H9 (cell line): ENCODE data around the gene CCDC148. TPM values are rescaled to one million over a fixed set of nuclear protein-coding genes. Genes with fewer than 3 reads are reported as not detected.

Source experiments
- DNase-seq: peaks from one replicate; pipeline ENCODE4 v3.0.0-alpha.2; 2017
- H2AFZ ChIP-seq: one replicate; pipeline ENCODE4 v1.6.1; 2013; ENCODE audit warnings: mild to moderate bottlenecking, low read length, control low read depth, moderate library complexity
- H2AK5ac ChIP-seq: 2 replicates; pipeline ENCODE4 v1.6.1; 2013; ENCODE audit warnings: low read length, control low read depth, mixed read lengths; ENCODE audit not compliant: insufficient read length
- H2BK120ac ChIP-seq: one replicate; pipeline ENCODE4 v1.6.1; 2013; ENCODE audit warnings: low read depth, mild to moderate bottlenecking, low read length, control low read depth, inconsistent platforms; ENCODE audit not compliant: poor library complexity, severe bottlenecking
- H2BK12ac ChIP-seq: 2 replicates; pipeline ENCODE4 v1.6.1; 2013; ENCODE audit warnings: low read length, control low read depth, mixed read lengths, low read depth; ENCODE audit not compliant: insufficient read length
- H2BK15ac ChIP-seq: 2 replicates; pipeline ENCODE4 v1.6.1; 2013; ENCODE audit warnings: low read depth, low read length, control low read depth
- H2BK20ac ChIP-seq: one replicate; pipeline ENCODE4 v1.6.1; 2013; ENCODE audit warnings: low read depth, mild to moderate bottlenecking, low read length, control low read depth, inconsistent platforms; ENCODE audit not compliant: poor library complexity, severe bottlenecking
- H2BK5ac ChIP-seq: 2 replicates; pipeline ENCODE4 v1.6.1; 2013; ENCODE audit warnings: low read length, control low read depth, mixed read lengths; ENCODE audit not compliant: insufficient read length
- H3K14ac ChIP-seq: 2 replicates; pipeline ENCODE4 v1.6.1; 2013; ENCODE audit warnings: low read length, control low read depth; ENCODE audit not compliant: insufficient read depth
- H3K18ac ChIP-seq: 2 replicates; pipeline ENCODE4 v1.6.1; 2013; ENCODE audit warnings: low read depth, mild to moderate bottlenecking, mixed read lengths, low read length, control low read depth; ENCODE audit not compliant: insufficient read length
- H3K23ac ChIP-seq: 2 replicates; pipeline ENCODE4 v1.6.1; 2013; ENCODE audit warnings: low read length, control low read depth, mixed read lengths, low read depth; ENCODE audit not compliant: insufficient read length
- H3K23me2 ChIP-seq: 2 replicates; pipeline ENCODE4 v1.6.1; 2013; ENCODE audit warnings: low read depth, mild to moderate bottlenecking, mixed read lengths, low read length, control low read depth; ENCODE audit not compliant: insufficient read length, poor library complexity, severe bottlenecking
- H3K27ac ChIP-seq: 2 replicates; pipeline ENCODE4 v1.5.1; 2013; ENCODE audit warnings: low read length, control low read depth, mixed read lengths, low read depth; ENCODE audit not compliant: insufficient read length
- H3K27me3 ChIP-seq: 2 replicates; pipeline ENCODE4 v1.6.1; 2013; ENCODE audit warnings: low read length, control low read depth, inconsistent platforms; ENCODE audit not compliant: insufficient read depth
- H3K4ac ChIP-seq: 2 replicates; pipeline ENCODE4 v1.6.1; 2013; ENCODE audit warnings: low read depth, mild to moderate bottlenecking, control low read depth, inconsistent platforms, low read length, moderate library complexity
- H3K4me1 ChIP-seq: 2 replicates; pipeline ENCODE4 v1.6.1; 2013; ENCODE audit warnings: low read length, control low read depth, inconsistent platforms; ENCODE audit not compliant: insufficient read depth
- H3K4me2 ChIP-seq: 2 replicates; pipeline ENCODE4 v1.6.1; 2013; ENCODE audit warnings: low read length, control low read depth, mixed read lengths; ENCODE audit not compliant: insufficient read length, insufficient read depth
- H3K56ac ChIP-seq: 2 replicates; pipeline ENCODE4 v1.6.1; 2013; ENCODE audit warnings: low read depth, mild to moderate bottlenecking, mixed read lengths, low read length, control low read depth; ENCODE audit not compliant: insufficient read length
- H3K79me1 ChIP-seq: 2 replicates; pipeline ENCODE4 v1.6.1; 2013; ENCODE audit warnings: low read depth, mild to moderate bottlenecking, moderate library complexity, low read length, control low read depth, inconsistent platforms; ENCODE audit not compliant: insufficient read depth, poor library complexity, severe bottlenecking
- H3K79me2 ChIP-seq: 2 replicates; pipeline ENCODE4 v1.6.1; 2013; ENCODE audit warnings: low read length, control low read depth, inconsistent platforms; ENCODE audit not compliant: insufficient read depth
- H3K9ac ChIP-seq: 2 replicates; pipeline ENCODE4 v1.6.1; 2013; ENCODE audit warnings: low read length, control low read depth, mixed read lengths; ENCODE audit not compliant: insufficient read length; ENCODE audit errors: extremely low read depth
- H3K9me3 ChIP-seq: one replicate; pipeline ENCODE4 v1.6.1; 2013; ENCODE audit warnings: low read depth, low read length, inconsistent platforms; ENCODE audit not compliant: control insufficient read depth
- H3T11ph ChIP-seq: one replicate; pipeline ENCODE4 v1.6.1; 2013; ENCODE audit warnings: mild to moderate bottlenecking, low read length, control low read depth, inconsistent platforms
- H4K20me1 ChIP-seq: one replicate; pipeline ENCODE4 v1.6.1; 2013; ENCODE audit not compliant: control insufficient read depth, insufficient read length, insufficient read depth
- H4K5ac ChIP-seq: 2 replicates; pipeline ENCODE4 v1.6.1; 2013; ENCODE audit warnings: low read depth, mild to moderate bottlenecking, mixed read lengths, low read length, control low read depth; ENCODE audit not compliant: insufficient read length
- H4K8ac ChIP-seq: replicated peaks from 2 replicates; pipeline ENCODE4 v1.6.1; 2013; ENCODE audit warnings: low read length, control low read depth, mixed read lengths, low read depth; ENCODE audit not compliant: insufficient read length
- H4K91ac ChIP-seq: 2 replicates; pipeline ENCODE4 v1.6.1; 2013; ENCODE audit warnings: low read depth, mild to moderate bottlenecking, moderate library complexity, mixed read lengths, low read length, control low read depth; ENCODE audit not compliant: insufficient read length
- H3K27ac Mint-ChIP-seq, 3 experiments: 2 replicates in 2 of 3; 3 replicates in 1 of 3; pipeline ENCODE4 v1.8.0; 2020 to 2021; ENCODE audit warnings: mixed read lengths in 3 of 3, mild to moderate bottlenecking in 1 of 3, moderate library complexity in 1 of 3
- H3K27me3 Mint-ChIP-seq: 2 replicates; pipeline ENCODE4 v1.8.0; 2021; ENCODE audit warnings: low read depth, mild to moderate bottlenecking, moderate library complexity, mixed read lengths
- H3K36me3 Mint-ChIP-seq, 3 experiments: 2 replicates in 2 of 3; 3 replicates in 1 of 3; pipeline ENCODE4 v1.8.0; 2020 to 2021; ENCODE audit warnings: low read depth in 3 of 3, mixed read lengths in 3 of 3; ENCODE audit not compliant: insufficient read depth in 1 of 3
- H3K4me1 Mint-ChIP-seq, 2 experiments: 2 replicates each; pipeline ENCODE4 v1.8.0; 2020; ENCODE audit warnings: mixed read lengths in 2 of 2
- H3K4me3 Mint-ChIP-seq, 2 experiments: 2 replicates in 1 of 2; 3 replicates in 1 of 2; pipeline ENCODE4 v1.8.0; 2020 to 2021; ENCODE audit warnings: mild to moderate bottlenecking in 2 of 2, mixed read lengths in 2 of 2, moderate library complexity in 1 of 2
- H3K9me3 Mint-ChIP-seq, 2 experiments: 2 replicates in 1 of 2; 3 replicates in 1 of 2; pipeline ENCODE4 v1.8.0; 2020; ENCODE audit warnings: mild to moderate bottlenecking in 2 of 2, mixed read lengths in 2 of 2, moderate library complexity in 1 of 2
- CTCF ChIP-seq: fragments of 200-600 bp; sonication (generic); conservative IDR thresholded peaks from 3 replicates; pipeline ENCODE4 v1.8.0; 2021; ENCODE audit warnings: antibody characterized with exemption, mild to moderate bottlenecking
- WGBS: extraction: QIAGEN DNeasy Blood & Tissue Kit; methylation state at CpG from one replicate; pipeline ENCODE4 v1.1.7; 2013; ENCODE audit warnings: missing lambda C conversion rate, low lambda C conversion rate, mixed read lengths; ENCODE audit not compliant: insufficient read length; ENCODE audit errors: extremely low coverage; 5-methylcytosine and 5-hydroxymethylcytosine counted together
- total RNA-seq: library from RNA; stranded (reverse); gene quantifications from 2 replicates; pipeline ENCODE4 v1.2.1, GENCODE V29; 2021

CCDC148 gene
- total RNA-seq, 1 experiment from 2014 or later = 1.5 TPM

DNA sequence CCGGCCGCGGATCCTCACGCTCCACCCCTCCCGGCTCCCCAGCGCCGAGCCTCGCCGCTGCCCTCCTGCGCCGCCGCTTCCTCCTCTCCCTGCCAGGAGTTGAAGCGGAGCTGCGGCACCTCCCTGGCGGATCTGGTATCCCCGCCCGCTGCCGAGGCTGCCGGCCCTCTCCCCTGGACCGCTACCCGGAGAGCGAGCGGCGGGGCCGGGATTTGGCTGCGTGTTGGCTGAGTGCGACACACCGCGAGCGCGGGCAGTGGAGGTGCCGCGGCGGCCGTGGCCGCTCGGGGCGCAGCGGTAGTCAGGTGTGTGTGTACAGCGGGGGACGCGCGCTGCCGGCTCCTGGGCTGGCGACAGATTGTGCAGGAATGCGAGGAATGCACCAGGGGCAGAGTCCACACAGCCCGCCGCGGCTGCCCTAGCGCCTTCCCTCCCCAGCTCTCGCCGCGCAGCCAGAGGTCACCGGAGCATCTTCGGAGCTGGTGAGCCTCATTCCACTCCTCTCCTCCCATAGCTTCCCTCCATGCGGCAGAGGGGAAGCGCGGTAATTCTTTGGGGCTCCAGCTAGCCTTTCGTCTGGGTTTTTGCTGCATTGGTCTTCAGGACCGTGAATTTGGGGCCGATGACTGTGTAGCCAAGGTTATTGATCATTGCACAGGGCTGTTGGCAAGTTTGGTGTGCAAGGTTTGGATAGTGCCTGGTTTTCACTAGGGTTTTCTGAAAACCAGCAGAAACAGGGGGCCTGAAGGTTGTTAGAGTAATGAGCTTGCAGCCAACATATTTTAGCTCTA lies 1.5 kb upstream of the CCDC148 start:
- Histone ChIP-seq H4K5ac (no peak overlapping the region), H3K9ac (peak overlapping the region; percentile 68), H3T11ph (no peak overlapping the region), H2BK20ac (no peak overlapping the region), H4K91ac (no peak overlapping the region), H2AFZ (no peak overlapping the region), H3K79me1 (no peaks in the 10 kb centered on the region), H3K27ac (no peak overlapping the region), H3K18ac (peak overlapping the region; percentile 84), H2BK120ac (no peak overlapping the region), H3K4me1 (peaks cover 4% of the 10 kb centered on the region; the same call in 1 of the 2 replicates), H2AK5ac (no peak overlapping the region), H3K79me2 (peaks cover 18% of the 10 kb centered on the region; the same call in 1 of the 2 replicates), H2BK12ac (no peak overlapping the region), H3K4ac (no peak overlapping the region), H3K56ac (no peak overlapping the region), H2BK5ac (no peak overlapping the region), H3K27me3 (no peaks in the 10 kb centered on the region), H3K14ac (peak overlapping the region; percentile 85), H2BK15ac (no peak overlapping the region), H4K8ac (no peak overlapping the region), H3K23me2 (peaks cover 8% of the 10 kb centered on the region), H3K4me2 (peak overlapping the region; percentile 92), H4K20me1 (no peaks in the 10 kb centered on the region), H3K9me3 (no peaks in the 10 kb centered on the region), H3K23ac (no peak overlapping the region)
- H3K27me3 Mint-ChIP-seq = no peaks in the 10 kb centered on the region; the same call in 1 of the 2 replicates
- WGBS = no CpG with 5 or more reads among the region's 61 CpGs
- peak overlapping the region; percentile 96 to 97 for H3K4me3 Mint-ChIP-seq
- H3K27ac Mint-ChIP-seq = peak overlapping the region; percentile 94 to 100 (median 97)
- no peaks in the 10 kb centered on the region for H3K9me3 Mint-ChIP-seq
- TF ChIP-seq CTCF = peak; percentile 37; the same call in 1 of the 3 replicates
- peaks cover 0 to 3% (median 0%) of the 10 kb centered on the region in 3 experiments; a peak in 2 of 7 replicates for H3K36me3 Mint-ChIP-seq
- peak; percentile 90 for DNase-seq
- peaks cover 38 to 47% of the 10 kb centered on the region in 2 experiments for H3K4me1 Mint-ChIP-seq
